Neuronal stem cell (in vitro differentiated cells): ENCODE data around the gene SHOX.

Experiments used
- DNase-seq: peaks from one replicate; pipeline ENCODE4 v3.0.0-alpha.2; 2013; ENCODE audit warnings: low spot score
- H2AFZ ChIP-seq: one replicate; pipeline ENCODE4 v1.6.1; 2013; ENCODE audit warnings: mild to moderate bottlenecking, low read length, inconsistent platforms
- H2AK5ac ChIP-seq: 2 replicates; pipeline ENCODE4 v1.6.1; 2013; ENCODE audit warnings: low read depth, mild to moderate bottlenecking, inconsistent platforms, low read length, moderate library complexity, mixed read lengths
- H2BK120ac ChIP-seq: 2 replicates; pipeline ENCODE4 v1.6.1; 2013; ENCODE audit warnings: low read depth, mild to moderate bottlenecking, inconsistent platforms, low read length, moderate library complexity, mixed read lengths
- H2BK12ac ChIP-seq: one replicate; pipeline ENCODE4 v1.6.1; 2013; ENCODE audit warnings: low read length, inconsistent platforms
- H2BK15ac ChIP-seq: 2 replicates; pipeline ENCODE4 v1.6.1; 2013; ENCODE audit warnings: mild to moderate bottlenecking, low read length, inconsistent platforms, mixed read lengths
- H2BK5ac ChIP-seq: one replicate; pipeline ENCODE4 v1.6.1; 2013; ENCODE audit warnings: inconsistent platforms, mild to moderate bottlenecking, low read length, moderate library complexity
- H3K14ac ChIP-seq: one replicate; pipeline ENCODE4 v1.6.1; 2013; ENCODE audit warnings: low read length, inconsistent platforms
- H3K18ac ChIP-seq: 2 replicates; pipeline ENCODE4 v1.6.1; 2013; ENCODE audit warnings: low read length, inconsistent platforms
- H3K23ac ChIP-seq: 2 replicates; pipeline ENCODE4 v1.6.1; 2013; ENCODE audit warnings: low read depth, mild to moderate bottlenecking, mixed read lengths, low read length, inconsistent platforms; ENCODE audit not compliant: poor library complexity
- H3K27ac ChIP-seq: replicated peaks from 3 replicates; pipeline ENCODE4 v1.5.1; 2013; ENCODE audit warnings: low read length, inconsistent platforms
- H3K27me3 ChIP-seq, 3 experiments: 2 replicates each; pipeline ENCODE4 v1.6.1; 2013; ENCODE audit warnings: low read length in 3 of 3, mild to moderate bottlenecking in 2 of 3, inconsistent platforms in 1 of 3, low read depth in 1 of 3, mixed read lengths in 1 of 3, moderate library complexity in 1 of 3; ENCODE audit not compliant: control insufficient read depth in 3 of 3, insufficient read depth in 3 of 3
- H3K36me3 ChIP-seq, 2 donors: replicated peaks in 1 of 2; 2 replicates each; pipeline ENCODE4 v1.6.1; 2013; ENCODE audit warnings: low read length in 2 of 2; ENCODE audit not compliant: control insufficient read depth in 2 of 2, insufficient read depth in 2 of 2
- H3K4ac ChIP-seq: 2 replicates; pipeline ENCODE4 v1.6.1; 2013; ENCODE audit warnings: inconsistent platforms, mild to moderate bottlenecking, low read length, moderate library complexity
- H3K4me1 ChIP-seq, 2 donors: 1 replicate in 1 of 2; 2 replicates in 1 of 2; pipeline ENCODE4 v1.6.1; 2013; ENCODE audit warnings: low read length in 2 of 2, low read depth in 1 of 2; ENCODE audit not compliant: control insufficient read depth in 2 of 2, insufficient read depth in 1 of 2
- H3K4me2 ChIP-seq: one replicate; pipeline ENCODE4 v1.6.1; 2013; ENCODE audit warnings: mild to moderate bottlenecking, low read length, inconsistent platforms; ENCODE audit not compliant: insufficient read depth, poor library complexity, severe bottlenecking
- H3K4me3 ChIP-seq, 2 donors: 2 replicates each; pipeline ENCODE4 v1.5.1; 2013; ENCODE audit warnings: low read length in 2 of 2, mild to moderate bottlenecking in 2 of 2, inconsistent platforms in 1 of 2, moderate library complexity in 1 of 2
- H3K79me1 ChIP-seq: one replicate; pipeline ENCODE4 v1.6.1; 2013; ENCODE audit warnings: low read depth, mild to moderate bottlenecking, inconsistent platforms, low read length, moderate library complexity
- H3K9ac ChIP-seq: one replicate; pipeline ENCODE4 v1.6.1; 2013; ENCODE audit warnings: mild to moderate bottlenecking, low read depth, low read length, inconsistent platforms; ENCODE audit not compliant: poor library complexity
- H3K9me3 ChIP-seq, 2 donors: replicated peaks in 1 of 2; 2 replicates each; pipeline versions ENCODE3 to v1.6.1; 2013; ENCODE audit warnings: low read length in 2 of 2, mild to moderate bottlenecking in 2 of 2, inconsistent platforms in 1 of 2, low read depth in 1 of 2, mixed read lengths in 1 of 2, moderate library complexity in 1 of 2; ENCODE audit not compliant: control insufficient read depth in 2 of 2, insufficient read depth in 1 of 2
- H4K8ac ChIP-seq: one replicate; pipeline ENCODE4 v1.6.1; 2013; ENCODE audit warnings: low read depth, mild to moderate bottlenecking, inconsistent platforms, low read length, moderate library complexity
- H4K91ac ChIP-seq: one replicate; pipeline ENCODE4 v1.6.1; 2013; ENCODE audit warnings: low read length, low read depth, mild to moderate bottlenecking, inconsistent platforms; ENCODE audit not compliant: poor library complexity
- WGBS, 2 donors: extraction: QIAGEN DNeasy Blood & Tissue Kit; methylation state at CpG; one replicate each; pipeline ENCODE4 v1.1.7; 2013; ENCODE audit warnings: missing lambda C conversion rate in 2 of 2, mixed read lengths in 1 of 2; ENCODE audit not compliant: insufficient read length in 2 of 2, insufficient replicate concordance in 1 of 2; ENCODE audit errors: extremely low coverage in 2 of 2; 5-methylcytosine and 5-hydroxymethylcytosine counted together

The SHOX gene

GRCh38 chrX:680062-680461 lies 49.5 kb downstream of the SHOX start:
- peak overlapping the region; percentile 75 for H4K8ac ChIP-seq
- no peak overlapping the region for H3K27ac ChIP-seq
- no peak for DNase-seq
- H3K4me2 ChIP-seq, result no peak overlapping the region
- peak overlapping the region; percentile 97 for H3K23ac ChIP-seq
- H2BK120ac ChIP-seq, result no peak overlapping the region
- no peak overlapping the region for H3K4ac ChIP-seq
- peak overlapping the region; percentile 27 for H2BK5ac ChIP-seq
- H2BK15ac ChIP-seq, result peak overlapping the region; percentile 33
- no peak overlapping the region for H2AFZ ChIP-seq
- H3K9me3 ChIP-seq, result peaks cover 0 to 7% of the 10 kb centered on the region in 2 donors
- H3K14ac ChIP-seq, result peak overlapping the region; percentile 89
- WGBS, 2 donors, result no CpG with 5 or more reads among the region's 14 CpGs
- H3K36me3 ChIP-seq, result no peaks in the 10 kb centered on the region
- H3K4me1 ChIP-seq, result peaks cover 0 to 18% of the 10 kb centered on the region in 2 donors
- no peaks in the 10 kb centered on the region for H3K79me1 ChIP-seq
- H3K27me3 ChIP-seq, result no peaks in the 10 kb centered on the region
- H3K18ac ChIP-seq, result peak overlapping the region; percentile 86
- H3K9ac ChIP-seq, result peak overlapping the region; percentile 70
- peak overlapping the region; percentile 92 for H4K91ac ChIP-seq
- peak overlapping the region; percentile 25 for H2AK5ac ChIP-seq
- peak overlapping the region; percentile 67 for H2BK12ac ChIP-seq
- H3K4me3 ChIP-seq, result peak overlapping the region in 1 of 2 donors; percentile 64

GRCh38 chrX:681989-682388 lies 51.4 kb downstream of the SHOX start:
- no peak overlapping the region for H3K23ac ChIP-seq
- no peak overlapping the region for H3K4me2 ChIP-seq
- no peaks in the 10 kb centered on the region for H3K79me1 ChIP-seq
- peaks cover 0 to 7% of the 10 kb centered on the region in 2 donors for H3K9me3 ChIP-seq
- H3K4ac ChIP-seq, result no peak overlapping the region
- no peak overlapping the region for H3K14ac ChIP-seq
- no peak overlapping the region for H3K27ac ChIP-seq
- H4K91ac ChIP-seq, result no peak overlapping the region
- H2BK120ac ChIP-seq, result no peak overlapping the region
- H3K4me1 ChIP-seq, result peaks cover 0 to 10% of the 10 kb centered on the region in 2 donors
- H2BK5ac ChIP-seq, result no peak overlapping the region
- H3K9ac ChIP-seq, result no peak overlapping the region
- H3K18ac ChIP-seq, result no peak overlapping the region
- H2BK12ac ChIP-seq, result no peak overlapping the region
- no peak overlapping the region for H3K4me3 ChIP-seq
- no peak overlapping the region for H2AK5ac ChIP-seq
- H2BK15ac ChIP-seq, result no peak overlapping the region
- H3K27me3 ChIP-seq, result no peaks in the 10 kb centered on the region
- no peak overlapping the region for H4K8ac ChIP-seq
- no peak for DNase-seq
- H2AFZ ChIP-seq, result no peak overlapping the region
- no peaks in the 10 kb centered on the region for H3K36me3 ChIP-seq
- WGBS, 2 donors, result no CpG with 5 or more reads among the region's 3 CpGs

GRCh38 chrX:682892-683291 lies 52.3 kb downstream of the SHOX start:
- no CpG with 5 or more reads among the region's 8 CpGs for WGBS, 2 donors
- Histone ChIP-seq H2BK120ac (no peak overlapping the region), H3K14ac (no peak overlapping the region), H3K27ac (no peak overlapping the region), H3K27me3 (no peaks in the 10 kb centered on the region), H2AFZ (no peak overlapping the region), H4K91ac (no peak overlapping the region), H3K79me1 (no peaks in the 10 kb centered on the region), H3K4ac (no peak overlapping the region), H3K4me3 (no peak overlapping the region), H3K23ac (no peak overlapping the region), H3K18ac (no peak overlapping the region), H2BK12ac (no peak overlapping the region), H2BK15ac (no peak overlapping the region), H3K4me2 (no peak overlapping the region), H2BK5ac (no peak overlapping the region), H3K4me1 (peaks cover 0 to 10% of the 10 kb centered on the region in 2 donors), H3K9ac (no peak overlapping the region), H2AK5ac (no peak overlapping the region), H4K8ac (no peak overlapping the region), H3K9me3 (peaks cover 0 to 7% of the 10 kb centered on the region in 2 donors), H3K36me3 (no peaks in the 10 kb centered on the region)
- DNase-seq, result no peak

- H3K18ac ChIP-seq, result no peak overlapping the region
- H2AK5ac ChIP-seq, result no peak overlapping the region
- H3K27ac ChIP-seq, result no peak overlapping the region
- H2BK15ac ChIP-seq, result no peak overlapping the region
- H3K4me1 ChIP-seq, result peaks cover 0 to 10% of the 10 kb centered on the region in 2 donors
- H3K79me1 ChIP-seq, result no peaks in the 10 kb centered on the region
- no peaks in the 10 kb centered on the region for H3K36me3 ChIP-seq
- no peak overlapping the region for H3K23ac ChIP-seq
- H2BK120ac ChIP-seq, result no peak overlapping the region
- no peaks in the 10 kb centered on the region for H3K27me3 ChIP-seq
- H3K9ac ChIP-seq, result no peak overlapping the region
- H3K4me3 ChIP-seq, result no peak overlapping the region
- H3K4ac ChIP-seq, result no peak overlapping the region
- no peak overlapping the region for H4K91ac ChIP-seq
- peaks cover 0 to 7% of the 10 kb centered on the region in 2 donors for H3K9me3 ChIP-seq
- no peak overlapping the region for H3K14ac ChIP-seq
- no peak overlapping the region for H2BK12ac ChIP-seq
- H4K8ac ChIP-seq, result peak overlapping the region; percentile 58
- WGBS, 2 donors, result no CpG with 5 or more reads among the region's 8 CpGs
- no peak overlapping the region for H2BK5ac ChIP-seq
- no peak overlapping the region for H2AFZ ChIP-seq
- no peak overlapping the region for H3K4me2 ChIP-seq
- DNase-seq, result no peak
These were observed 53.0 kb downstream of the SHOX start for GRCh38 chrX:683576-683975.
